Suprapubic skin (tissue), 4 donors: Measurements from ENCODE around the gene URB1. TPM values are rescaled to one million over a fixed set of nuclear protein-coding genes. Genes with fewer than 3 reads are reported as not detected.

Experiments used
- DNase-seq, 2 donors: peaks; one replicate each; pipeline ENCODE4 v3.0.0-alpha.2; 2019; ENCODE audit warnings: low spot score in 2 of 2
- H3K27ac ChIP-seq: fragments of 200-600 bp; sonication (generic); one replicate; pipeline ENCODE4 v1.5.1; 2019
- H3K27me3 ChIP-seq: fragments of 200-600 bp; sonication (generic); one replicate; pipeline ENCODE4 v1.5.1; 2019
- H3K36me3 ChIP-seq: fragments of 200-600 bp; sonication (generic); one replicate; pipeline ENCODE4 v1.5.1; 2019
- H3K4me1 ChIP-seq: fragments of 200-600 bp; sonication (generic); one replicate; pipeline ENCODE4 v1.5.1; 2019
- H3K4me3 ChIP-seq: fragments of 200-600 bp; sonication (generic); one replicate; pipeline ENCODE4 v1.5.1; 2019; ENCODE audit warnings: mild to moderate bottlenecking
- H3K9me3 ChIP-seq: fragments of 200-600 bp; sonication (generic); one replicate; pipeline ENCODE4 v1.5.1; 2019
- EP300 ChIP-seq: sonication (generic); formaldehyde crosslinking; IDR thresholded peaks from one replicate; pipeline ENCODE4 v1.6.1; 2017; ENCODE audit warnings: antibody characterized with exemption
- POLR2A ChIP-seq, 2 donors: fragments of 450-650 bp; IDR thresholded peaks; one replicate each; pipeline ENCODE4 v1.6.1; 2017; ENCODE audit warnings: antibody characterized with exemption in 2 of 2, mild to moderate bottlenecking in 2 of 2, moderate library complexity in 2 of 2
- POLR2AphosphoS5 ChIP-seq, 3 donors: sonication (generic); formaldehyde crosslinking; IDR thresholded peaks; one replicate each; pipeline ENCODE4 v1.6.1; 2017; ENCODE audit warnings: antibody characterized with exemption in 3 of 3
- WGBS: methylation state at CpG from one replicate; pipeline ENCODE4 v1.1.5; 2018; 5-methylcytosine and 5-hydroxymethylcytosine counted together
- total RNA-seq, 4 donors: library from RNA; depleted of rRNA; stranded (reverse); fragments of >200 nt; gene quantifications; one replicate each; pipeline ENCODE4 v1.1.0, GENCODE V29; 2016
- TF ChIP-seq, protein P1 (sequence below), 2 donors: fragments of 200-600 bp in 1 of 2; fragments of 450-650 bp in 1 of 2; sonication (generic) in 1 of 2; IDR thresholded peaks; one replicate each; pipeline ENCODE4 v1.5.1; 2016 to 2019; ENCODE audit warnings: antibody characterized with exemption in 2 of 2, mild to moderate bottlenecking in 1 of 2, moderate library complexity in 1 of 2

Gene URB1
- total RNA-seq, 4 donors from 2014 or later = 23.7 to 49.4 (median 33.0) TPM

DNA sequence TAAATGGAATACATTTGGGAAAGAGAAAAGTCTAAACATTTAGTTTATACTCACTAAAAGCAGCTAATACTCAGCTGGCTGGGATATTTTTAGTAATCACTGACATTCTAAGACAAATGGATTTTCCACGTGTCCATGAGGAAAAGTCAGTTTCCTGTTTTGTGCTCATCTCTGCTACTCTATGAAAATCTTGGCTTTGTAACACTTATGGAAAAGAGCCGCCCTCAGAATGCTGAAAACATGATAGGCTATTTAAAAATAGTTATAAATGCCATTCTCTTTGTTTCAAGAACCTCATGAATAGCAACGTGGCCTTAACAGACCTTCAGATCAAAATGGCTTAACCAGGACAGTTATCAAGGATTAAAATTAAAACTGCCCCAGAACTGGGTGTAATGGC is 64.2 kb downstream of the URB1 start:
- TF ChIP-seq, protein P1, sequence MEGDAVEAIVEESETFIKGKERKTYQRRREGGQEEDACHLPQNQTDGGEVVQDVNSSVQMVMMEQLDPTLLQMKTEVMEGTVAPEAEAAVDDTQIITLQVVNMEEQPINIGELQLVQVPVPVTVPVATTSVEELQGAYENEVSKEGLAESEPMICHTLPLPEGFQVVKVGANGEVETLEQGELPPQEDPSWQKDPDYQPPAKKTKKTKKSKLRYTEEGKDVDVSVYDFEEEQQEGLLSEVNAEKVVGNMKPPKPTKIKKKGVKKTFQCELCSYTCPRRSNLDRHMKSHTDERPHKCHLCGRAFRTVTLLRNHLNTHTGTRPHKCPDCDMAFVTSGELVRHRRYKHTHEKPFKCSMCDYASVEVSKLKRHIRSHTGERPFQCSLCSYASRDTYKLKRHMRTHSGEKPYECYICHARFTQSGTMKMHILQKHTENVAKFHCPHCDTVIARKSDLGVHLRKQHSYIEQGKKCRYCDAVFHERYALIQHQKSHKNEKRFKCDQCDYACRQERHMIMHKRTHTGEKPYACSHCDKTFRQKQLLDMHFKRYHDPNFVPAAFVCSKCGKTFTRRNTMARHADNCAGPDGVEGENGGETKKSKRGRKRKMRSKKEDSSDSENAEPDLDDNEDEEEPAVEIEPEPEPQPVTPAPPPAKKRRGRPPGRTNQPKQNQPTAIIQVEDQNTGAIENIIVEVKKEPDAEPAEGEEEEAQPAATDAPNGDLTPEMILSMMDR (IDR thresholded peaks at IDR 0.05) = no peak
- TF ChIP-seq POLR2A (IDR thresholded peaks at IDR 0.05) (no peak), EP300 (no peak), POLR2AphosphoS5 (IDR thresholded peaks at IDR 0.05) (no peak)
- Histone ChIP-seq H3K9me3 (no peaks in the 10 kb centered on the region), H3K36me3 (peaks cover 80% of the 10 kb centered on the region), H3K27me3 (no peaks in the 10 kb centered on the region), H3K4me1 (peaks cover 13% of the 10 kb centered on the region), H3K4me3 (no peak overlapping the region), H3K27ac (no peak overlapping the region)
- WGBS = 59% methylated on average over 3 of the region's 3 CpGs
- DNase-seq = no peak

DNA sequence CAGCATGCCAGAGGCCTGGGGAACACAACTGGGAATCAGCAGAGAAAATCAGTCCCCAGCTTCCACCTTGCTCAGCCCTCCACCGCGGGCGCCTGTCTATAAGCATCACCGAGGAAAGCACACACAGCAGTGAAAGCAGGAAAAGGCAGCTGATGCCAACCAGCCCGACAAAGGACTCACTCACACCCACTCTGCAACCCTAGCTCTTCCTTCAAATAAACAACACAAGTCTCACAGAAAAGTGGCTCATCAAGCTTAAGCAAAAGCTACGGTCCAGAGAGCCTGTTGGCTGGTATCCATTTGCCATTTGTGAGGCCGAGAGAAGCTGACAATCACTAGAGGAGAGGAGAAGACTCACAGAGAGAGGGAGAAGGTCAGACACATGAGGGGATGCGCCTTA is 67.1 kb downstream of the URB1 start:
- no peaks in the 10 kb centered on the region for H3K9me3 ChIP-seq
- H3K4me1 ChIP-seq = peaks cover 13% of the 10 kb centered on the region
- H3K27ac ChIP-seq = no peak overlapping the region
- H3K4me3 ChIP-seq = no peak overlapping the region
- peak in 1 of 2 donors; percentile 58 for DNase-seq
- H3K36me3 ChIP-seq = peaks cover 84% of the 10 kb centered on the region
- 94% methylated on average over 7 of the region's 8 CpGs for WGBS
- no peak for TF ChIP-seq EP300
- no peak for TF ChIP-seq POLR2AphosphoS5 (IDR thresholded peaks at IDR 0.05)
- no peak for TF ChIP-seq POLR2A (IDR thresholded peaks at IDR 0.05)
- TF ChIP-seq, protein P1 (IDR thresholded peaks at IDR 0.05) = no peak
- H3K27me3 ChIP-seq = no peaks in the 10 kb centered on the region

GRCh38 chr21:32322676-32323075 is 70.1 kb downstream of the URB1 start:
- no peaks in the 10 kb centered on the region for H3K27me3 ChIP-seq
- DNase-seq = peak in 1 of 2 donors; percentile 69
- 87% methylated on average over 9 of the region's 10 CpGs for WGBS
- H3K9me3 ChIP-seq = no peaks in the 10 kb centered on the region
- H3K4me3 ChIP-seq = no peak overlapping the region
- H3K36me3 ChIP-seq = peaks cover 92% of the 10 kb centered on the region
- H3K4me1 ChIP-seq = no peaks in the 10 kb centered on the region
- H3K27ac ChIP-seq = no peak overlapping the region
- no peak for TF ChIP-seq EP300
- TF ChIP-seq, protein P1 (IDR thresholded peaks at IDR 0.05) = no peak
- TF ChIP-seq POLR2A (IDR thresholded peaks at IDR 0.05) = no peak
- TF ChIP-seq POLR2AphosphoS5 (IDR thresholded peaks at IDR 0.05) = no peak

GRCh38 chr21:32322103-32322502 is 70.7 kb downstream of the URB1 start:
- Histone ChIP-seq H3K27me3 (no peaks in the 10 kb centered on the region), H3K27ac (no peak overlapping the region), H3K4me1 (no peaks in the 10 kb centered on the region), H3K4me3 (no peak overlapping the region), H3K36me3 (peaks cover 98% of the 10 kb centered on the region), H3K9me3 (no peaks in the 10 kb centered on the region)
- WGBS = 90% methylated on average over 12 of the region's 12 CpGs
- DNase-seq = peak in 1 of 2 donors; percentile 21
- TF ChIP-seq, protein P1 (IDR thresholded peaks at IDR 0.05) = no peak
- TF ChIP-seq EP300 (no peak), POLR2A (IDR thresholded peaks at IDR 0.05) (no peak), POLR2AphosphoS5 (IDR thresholded peaks at IDR 0.05) (no peak)

DNA sequence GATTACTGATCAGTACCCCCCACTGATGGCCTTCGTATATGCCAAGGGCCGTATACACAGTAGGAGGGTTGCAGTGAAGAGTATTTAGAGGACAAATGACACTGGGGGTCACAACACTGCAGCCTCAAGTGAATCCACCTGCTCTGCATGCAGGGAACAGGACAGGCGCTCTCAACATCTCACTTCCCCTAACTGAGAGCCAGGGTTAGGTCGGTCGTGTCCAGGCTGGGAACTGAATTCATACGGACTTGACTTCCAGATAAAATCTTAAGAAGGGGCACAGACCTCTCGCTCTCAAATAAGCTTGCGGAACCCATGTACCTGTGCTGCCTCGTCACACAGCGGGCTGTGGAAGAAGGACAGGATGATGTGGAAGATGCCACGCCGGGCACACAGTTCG is 71.3 kb downstream of the URB1 start:
- Histone ChIP-seq H3K36me3 (peaks cover 100% of the 10 kb centered on the region), H3K27me3 (no peaks in the 10 kb centered on the region), H3K27ac (no peak overlapping the region), H3K4me1 (no peaks in the 10 kb centered on the region), H3K9me3 (no peaks in the 10 kb centered on the region), H3K4me3 (no peak overlapping the region)
- 93% methylated on average over 13 of the region's 13 CpGs for WGBS
- TF ChIP-seq EP300 (no peak), POLR2AphosphoS5 (IDR thresholded peaks at IDR 0.05) (no peak), POLR2A (IDR thresholded peaks at IDR 0.05) (no peak)
- TF ChIP-seq, protein P1 (IDR thresholded peaks at IDR 0.05) = no peak
- peak in 1 of 2 donors; percentile 34 for DNase-seq
